ENCODE measurements around the gene COBLL1.

GRCh38 chr2:164745012-164745797 is 96.4 kb downstream of the COBLL1 start:
- no peak for TF ChIP-seq POLR2A (IDR thresholded peaks at IDR 0.05)
- no peak for TF ChIP-seq CTCF (IDR thresholded peaks at IDR 0.05)

All from right lobe of liver (tissue), 4 donors.